ENCODE results near the gene GDF10. TPM values are rescaled to one million over a fixed set of nuclear protein-coding genes. Genes with fewer than 3 reads are reported as not detected.
A peak's percentile ranks its signal among the peaks of the same experiment; 100 is the strongest.

Gene GDF10
- total and polyA plus RNA-seq, 2 of the 8 experiments (the other 6 are each of a cell fraction or from before 2014, with no cell fraction given), result 0.19 to 0.32 TPM

DNA sequence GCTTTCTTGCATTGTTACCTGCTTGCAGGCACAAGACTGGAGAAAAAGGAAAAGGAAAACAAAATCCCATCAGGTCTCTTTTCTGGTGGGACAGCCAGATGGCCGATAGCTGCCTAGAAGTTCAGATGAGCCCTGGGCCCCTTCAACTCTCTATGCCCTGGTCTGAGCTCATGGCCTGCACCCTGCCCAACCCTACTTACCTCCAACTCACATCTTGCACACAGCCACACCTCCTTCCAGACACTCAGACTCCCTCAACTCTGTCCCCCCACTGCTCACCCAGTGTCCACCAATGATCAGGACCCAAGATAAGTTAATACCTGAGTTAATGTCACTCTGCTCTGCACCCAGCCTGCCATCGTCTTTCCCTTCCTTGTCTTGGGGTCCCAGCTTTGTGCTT lies 59.1 kb downstream of the GDF10 start:
- Histone ChIP-seq H3K9ac (replicated peaks in 1 of 4; ENCODE audit: extremely low read depth in 1 of 4, low read depth in 3 of 4, low read length in 3 of 4) (no peak overlapping the region), H3K14ac (ENCODE audit: insufficient read length) (no peak overlapping the region), H3K18ac (ENCODE audit: extremely low read depth, low read length) (no peak overlapping the region), H4K5ac (ENCODE audit: insufficient read length, low read depth, low read length) (no peak overlapping the region), H3K27me3 (replicated peaks in 1 of 4; ENCODE audit: control insufficient read depth in 3 of 4, extremely low read depth in 1 of 4, insufficient read depth in 3 of 4, low read length in 3 of 4) (no peaks in the 10 kb centered on the region; a peak in 1 of 7 replicates), H3K4me3 (ENCODE audit: extremely low read depth in 1 of 4, insufficient read depth in 2 of 4, low read depth in 3 of 4, low read length in 4 of 4) (no peak overlapping the region), H3K4ac (replicated peaks; ENCODE audit: insufficient read length, low read depth, low read length) (no peak overlapping the region), H2BK120ac (replicated peaks; ENCODE audit: low read depth, low read length) (no peak overlapping the region), H3K27ac (ENCODE audit: low read depth, low read length) (no peak overlapping the region), H3K36me3 (ENCODE audit: control insufficient read depth in 2 of 4, insufficient read depth in 4 of 4, low read length in 3 of 4) (no peaks in the 10 kb centered on the region), H2BK5ac (ENCODE audit: low read depth, low read length) (no peak overlapping the region), H2AFZ (ENCODE audit: low read length) (no peak overlapping the region), H3K9me3 (ENCODE audit: insufficient read depth in 2 of 2, low read depth in 1 of 2, low read length in 1 of 2) (no peaks in the 10 kb centered on the region), H4K8ac (ENCODE audit: extremely low read depth, insufficient read depth, low read length) (no peak overlapping the region), H3K79me2 (ENCODE audit: control insufficient read depth in 1 of 2, insufficient read depth in 2 of 2, low read length in 2 of 2) (no peaks in the 10 kb centered on the region), H3K79me1 (ENCODE audit: low read depth, low read length) (no peaks in the 10 kb centered on the region), H2BK12ac (ENCODE audit: low read depth, low read length) (no peak overlapping the region), H2BK15ac (ENCODE audit: low read length) (no peak overlapping the region), H2AK5ac (ENCODE audit: low read depth, low read length) (no peak overlapping the region), H3K4me1 (replicated peaks in 1 of 4; ENCODE audit: control insufficient read depth in 3 of 4, insufficient read depth in 4 of 4, low read length in 3 of 4) (no peaks in the 10 kb centered on the region), H3K4me2 (ENCODE audit: insufficient read depth in 1 of 2, low read depth in 2 of 2, low read length in 2 of 2) (no peak overlapping the region), H4K91ac (replicated peaks; ENCODE audit: insufficient read length, low read length) (no peak overlapping the region), H2BK20ac (ENCODE audit: low read length) (no peak overlapping the region), H3K56ac (replicated peaks; ENCODE audit: insufficient read length, low read depth, low read length) (peak overlapping the region; percentile 11), H4K20me1 (replicated peaks in 1 of 2; ENCODE audit: control insufficient read depth in 1 of 2, insufficient read depth in 2 of 2, low read length in 2 of 2) (no peaks in the 10 kb centered on the region), H3K23me2 (ENCODE audit: low read depth, low read length) (no peaks in the 10 kb centered on the region), H3K23ac (ENCODE audit: insufficient read length) (no peak overlapping the region)
- FAIRE-seq (no peak), DNase-seq (ENCODE audit: low read depth in 1 of 2, low spot score in 2 of 2) (no peak)
- 93% methylated on average over 2 of the region's 2 CpGs; no CpG with 5 or more reads in 1 of the 2 experiments for WGBS, 2 experiments (ENCODE audit: extremely low coverage in 1 of 2, insufficient coverage in 1 of 2, insufficient read length in 1 of 2, insufficient replicate concordance in 2 of 2, low coverage in 1 of 2, low lambda C conversion rate in 2 of 2, missing lambda C conversion rate in 1 of 2)
- ChIA-PET POLR2A (ENCODE audit: partially characterized antibody) (no interaction called here), CTCF (ENCODE audit: partially characterized antibody) (interaction anchor here (1.0 to 8.9 kb wide), 7 partner anchors 11 to 81 kb away, joined by 3 to 132 read pairs (median 25); partner anchors contain the start of gene RBP3)
- TF ChIP-seq SP1 (IDR thresholded peaks at IDR 0.05; ENCODE audit: low read depth, low read length) (no peak), KDM1A (IDR thresholded peaks at IDR 0.05; ENCODE audit: borderline replicate concordance, low read length) (no peak), JUN (IDR thresholded peaks at IDR 0.05; ENCODE audit: low read depth, low read length) (no peak), RBBP5 (IDR thresholded peaks at IDR 0.05; ENCODE audit: borderline replicate concordance, low read depth, low read length) (no peak), TCF12 (IDR thresholded peaks at IDR 0.05; ENCODE audit: low read depth, low read length) (no peak), KDM5A (IDR thresholded peaks at IDR 0.05; ENCODE audit: low read length) (no peak), EGR1 (IDR thresholded peaks at IDR 0.05; ENCODE audit: borderline replicate concordance, low read depth, low read length) (no peak)
